Fibroblast of villous mesenchyme (primary cell): ENCODE results near the gene RASSF3. TPM values are rescaled to one million over a fixed set of nuclear protein-coding genes. Genes with fewer than 3 reads are reported as not detected.

ENCODE experiments used
- DNase-seq: peaks from one replicate; pipeline ENCODE4 v3.0.0-alpha.2; 2010; ENCODE audit warnings: low read depth
- H3K4me3 ChIP-seq: 2 replicates; pipeline ENCODE4 v1.5.1; 2011; ENCODE audit warnings: low read depth, mild to moderate bottlenecking, low read length
- total RNA-seq: library from RNA; depleted of rRNA; stranded (reverse); fragments of >200 nt; gene quantifications from 2 replicates; pipeline ENCODE4 v1.2.3, GENCODE V29; 2012
- TF ChIP-seq, protein P1 (sequence below): IDR thresholded peaks from 2 replicates; pipeline ENCODE4 v1.5.1; 2012; ENCODE audit warnings: low read depth, mild to moderate bottlenecking, low read length; ENCODE audit not compliant: insufficient read depth

RASSF3 gene
- total RNA-seq, 1 donor: 31.1 TPM

DNA sequence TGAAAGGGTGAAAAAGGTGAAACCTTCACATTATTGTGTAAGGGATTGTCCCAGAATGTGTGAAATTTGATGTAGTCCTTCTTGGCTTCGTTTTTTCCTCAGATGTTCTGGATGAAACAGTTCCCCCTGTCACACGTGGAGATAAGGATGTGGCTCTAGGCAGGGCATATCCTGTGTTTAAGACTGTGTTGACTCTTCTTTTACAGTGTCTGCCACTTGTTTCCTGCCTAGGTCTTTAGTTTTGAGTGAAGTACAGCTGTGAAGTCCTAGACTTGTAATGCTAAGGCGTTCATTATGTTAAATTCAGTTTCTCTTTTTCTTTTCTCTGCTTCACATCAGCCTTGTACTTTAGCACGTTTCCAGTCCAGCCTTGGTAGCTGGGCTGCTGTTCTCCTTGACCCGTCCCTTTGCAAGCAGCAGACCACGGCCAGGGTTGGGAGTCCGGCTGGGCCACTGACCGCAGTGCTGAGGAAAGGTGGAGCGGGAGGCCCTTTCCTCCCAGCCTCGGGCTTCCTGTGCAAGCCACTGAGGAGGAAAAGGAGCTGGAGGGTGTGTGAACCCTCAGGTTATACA lies 59.1 kb downstream of the RASSF3 start:
- DNase-seq: peak; percentile 60
- H3K4me3 ChIP-seq: no peak overlapping the region
- TF ChIP-seq, protein P1, sequence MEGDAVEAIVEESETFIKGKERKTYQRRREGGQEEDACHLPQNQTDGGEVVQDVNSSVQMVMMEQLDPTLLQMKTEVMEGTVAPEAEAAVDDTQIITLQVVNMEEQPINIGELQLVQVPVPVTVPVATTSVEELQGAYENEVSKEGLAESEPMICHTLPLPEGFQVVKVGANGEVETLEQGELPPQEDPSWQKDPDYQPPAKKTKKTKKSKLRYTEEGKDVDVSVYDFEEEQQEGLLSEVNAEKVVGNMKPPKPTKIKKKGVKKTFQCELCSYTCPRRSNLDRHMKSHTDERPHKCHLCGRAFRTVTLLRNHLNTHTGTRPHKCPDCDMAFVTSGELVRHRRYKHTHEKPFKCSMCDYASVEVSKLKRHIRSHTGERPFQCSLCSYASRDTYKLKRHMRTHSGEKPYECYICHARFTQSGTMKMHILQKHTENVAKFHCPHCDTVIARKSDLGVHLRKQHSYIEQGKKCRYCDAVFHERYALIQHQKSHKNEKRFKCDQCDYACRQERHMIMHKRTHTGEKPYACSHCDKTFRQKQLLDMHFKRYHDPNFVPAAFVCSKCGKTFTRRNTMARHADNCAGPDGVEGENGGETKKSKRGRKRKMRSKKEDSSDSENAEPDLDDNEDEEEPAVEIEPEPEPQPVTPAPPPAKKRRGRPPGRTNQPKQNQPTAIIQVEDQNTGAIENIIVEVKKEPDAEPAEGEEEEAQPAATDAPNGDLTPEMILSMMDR: no peak

DNA sequence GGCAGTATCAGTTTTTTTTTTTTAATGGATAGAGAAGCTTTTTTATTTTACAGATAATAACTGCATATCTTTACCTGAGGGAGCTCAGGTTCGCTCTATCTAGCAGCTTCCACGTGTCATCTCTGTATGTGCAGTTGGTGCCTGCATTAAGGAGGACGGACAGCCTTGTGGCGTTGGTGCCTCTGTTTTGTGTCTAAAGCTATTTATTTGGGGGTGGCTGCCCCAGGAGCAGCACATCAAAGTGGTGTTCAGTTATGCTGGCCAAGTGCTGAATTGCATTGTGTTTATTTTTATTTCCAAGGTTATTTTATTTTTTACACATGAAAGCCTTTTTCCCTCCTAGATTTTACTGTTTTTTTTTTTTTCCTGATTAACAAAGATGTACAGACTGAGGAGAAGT lies 59.7 kb downstream of the RASSF3 start:
- H3K4me3 ChIP-seq: no peak overlapping the region
- no peak for DNase-seq
- TF ChIP-seq, protein P1: no peak

DNA sequence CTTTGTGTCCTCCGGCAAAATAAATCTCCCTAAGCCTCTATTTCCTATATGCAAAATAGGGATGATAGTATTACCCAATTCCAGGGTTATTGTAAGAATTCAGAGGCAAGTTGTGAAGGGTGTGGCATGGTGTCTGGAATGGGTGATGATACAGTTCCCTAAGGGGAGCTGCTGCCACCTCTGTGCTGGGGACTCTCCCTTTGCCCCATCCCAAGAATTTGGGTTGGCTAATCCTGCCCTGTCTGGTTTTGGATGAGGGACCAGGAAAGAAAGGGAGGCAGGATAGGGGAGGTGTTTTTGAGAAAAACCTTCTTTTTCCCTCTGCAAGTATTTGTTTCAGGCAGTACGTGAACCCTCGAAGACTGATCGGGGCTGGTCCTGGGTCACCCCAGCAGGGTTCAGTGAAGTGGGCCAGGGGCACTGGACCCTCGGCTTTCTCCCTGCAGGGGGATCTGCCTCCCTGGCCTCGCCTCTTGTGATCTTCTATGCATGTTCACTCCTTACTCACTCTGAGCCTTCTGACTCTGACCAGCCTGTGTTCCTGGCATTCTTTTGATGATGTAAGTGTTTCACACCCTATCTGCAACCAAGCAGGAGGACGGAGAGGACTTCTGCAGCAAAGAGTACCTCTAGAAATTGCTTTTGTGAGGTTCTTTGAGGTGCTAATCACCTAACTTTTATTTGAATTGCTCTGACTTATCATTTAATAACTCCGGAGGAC lies 60.8 kb downstream of the RASSF3 start:
- DNase-seq: peak; percentile 83
- TF ChIP-seq, protein P1: no peak
- no peak overlapping the region for H3K4me3 ChIP-seq

DNA sequence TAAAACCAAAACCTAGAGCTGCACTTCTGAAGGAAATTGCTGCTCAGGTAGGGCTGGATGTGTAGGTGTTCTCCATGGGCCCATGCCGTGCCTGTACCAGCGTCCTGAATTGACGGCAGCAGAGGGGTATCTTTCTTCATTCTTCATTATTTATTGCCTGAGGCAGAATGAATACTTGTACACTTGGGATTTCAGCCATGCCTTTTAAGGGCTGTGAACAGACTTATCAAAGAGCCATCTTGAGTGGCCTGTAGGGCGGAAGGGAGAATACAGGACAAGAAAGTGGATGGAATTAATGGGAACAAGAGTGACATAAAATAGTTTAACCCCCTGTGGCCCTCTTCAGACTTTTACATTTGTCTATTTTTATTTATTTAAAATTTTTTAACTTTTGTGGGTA lies 61.4 kb downstream of the RASSF3 start:
- H3K4me3 ChIP-seq: no peak overlapping the region

GRCh38 chr12:64672925-64673409 lies 62.7 kb downstream of the RASSF3 start:
- DNase-seq: peak; percentile 77
- TF ChIP-seq, protein P1: no peak
- H3K4me3 ChIP-seq: no peak overlapping the region

More for the DNA sequence above, 61.4 kb downstream of the RASSF3 start:
- TF ChIP-seq, protein P1: no peak
- DNase-seq: no peak

DNA sequence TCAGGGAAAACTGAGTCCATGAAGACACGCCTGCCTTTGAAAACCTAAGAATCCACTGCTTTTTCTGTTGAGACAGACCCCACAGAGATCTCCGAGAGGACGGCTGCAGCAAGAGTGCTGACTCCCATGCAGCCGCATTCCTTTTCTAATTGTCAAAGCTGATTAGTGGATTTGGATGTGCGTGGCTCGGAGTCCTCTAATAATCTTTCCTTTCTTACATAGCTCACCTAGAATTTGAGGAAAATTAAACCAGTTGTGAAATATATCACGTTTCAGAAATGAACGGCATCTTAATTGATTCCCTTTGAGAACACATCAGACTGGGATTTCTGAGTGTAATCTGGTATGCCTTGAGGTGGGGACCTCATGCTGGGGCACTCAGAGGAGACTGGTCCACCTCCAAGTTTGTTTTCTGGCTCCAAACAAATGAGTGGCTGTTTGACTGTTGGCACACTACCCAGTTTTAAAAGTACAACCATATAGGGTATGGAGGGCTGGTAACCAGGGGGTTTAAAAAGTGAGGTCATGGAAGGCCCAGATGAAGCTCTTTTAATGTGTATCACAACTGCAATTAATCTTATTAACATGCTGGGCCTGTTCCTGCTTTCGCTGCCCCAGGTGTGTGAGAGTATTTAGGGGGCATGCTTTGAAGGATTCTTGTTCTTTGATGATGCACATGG lies 63.3 kb downstream of the RASSF3 start:
- DNase-seq: no peak
- no peak overlapping the region for H3K4me3 ChIP-seq
- TF ChIP-seq, protein P1: no peak
